ENCODE data around the gene HASPIN. TPM values are rescaled to one million over a fixed set of nuclear protein-coding genes. Genes with fewer than 3 reads are reported as not detected.

Gene HASPIN
- total and polyA plus RNA-seq, 2 experiments from 2014 or later = 6.1 to 35.1 TPM

DNA sequence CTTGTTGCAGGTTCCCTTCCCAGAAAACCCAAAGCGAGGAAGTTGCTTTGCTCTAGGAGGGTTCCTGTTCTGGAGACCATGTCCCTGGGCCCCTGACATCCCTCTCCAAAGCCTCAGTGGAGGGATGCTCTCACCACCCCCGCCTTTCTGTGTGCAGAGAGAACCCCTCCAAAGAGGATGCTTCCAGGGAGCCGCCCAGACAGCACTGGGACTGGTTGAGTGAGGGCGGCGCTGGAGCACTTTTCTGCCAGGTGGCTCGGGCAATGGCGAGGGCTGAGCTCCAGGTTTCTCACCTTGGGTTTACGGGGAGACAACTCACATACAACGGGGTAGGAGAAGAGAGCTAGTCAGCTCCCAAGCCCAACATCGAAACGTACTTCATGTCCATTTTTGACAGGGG lies 47.8 kb upstream of the HASPIN start:
- no peaks in the 10 kb centered on the region for H4K20me1 ChIP-seq (replicated peaks; ENCODE audit: insufficient read depth)
- no peaks in the 10 kb centered on the region for H3K4me1 ChIP-seq (ENCODE audit: insufficient read depth)
- no peaks in the 10 kb centered on the region for H3K9me3 Mint-ChIP-seq
- no peaks in the 10 kb centered on the region for H3K36me3 ChIP-seq (ENCODE audit: insufficient read depth)
- H3K9me2 ChIP-seq (ENCODE audit: insufficient read depth) = no peaks in the 10 kb centered on the region
- DNase-seq (ENCODE audit: low spot score) = no peak
- H3K36me3 Mint-ChIP-seq (ENCODE audit: low read depth) = 0 out of 3 replicates have a peak, but pooled peaks cover 4% of the 10 kb centered on the region
- H3K27me3 ChIP-seq (ENCODE audit: insufficient read depth) = no peaks in the 10 kb centered on the region
- no peak overlapping the region for H3K4me3 Mint-ChIP-seq
- 0 out of 2 replicates have a peak, but pooled peaks cover 6% of the 10 kb centered on the region for H3F3A ChIP-seq (replicated peaks; ENCODE audit: low read depth)
- peaks cover 2% of the 10 kb centered on the region for H3K27me3 Mint-ChIP-seq (ENCODE audit: insufficient read depth, low read depth, poor library complexity)
- no peak overlapping the region for H3K4me2 ChIP-seq
- no peak for ATAC-seq
- TF ChIP-seq CREB1 (CRISPR knock-in tag; IDR thresholded peaks at IDR 0.05; ENCODE audit: low read depth) = no peak
- no peak for TF ChIP-seq EZH2phosphoT487 (IDR thresholded peaks at IDR 0.05; ENCODE audit: unreplicated experiment)
- TF ChIP-seq, protein P1, sequence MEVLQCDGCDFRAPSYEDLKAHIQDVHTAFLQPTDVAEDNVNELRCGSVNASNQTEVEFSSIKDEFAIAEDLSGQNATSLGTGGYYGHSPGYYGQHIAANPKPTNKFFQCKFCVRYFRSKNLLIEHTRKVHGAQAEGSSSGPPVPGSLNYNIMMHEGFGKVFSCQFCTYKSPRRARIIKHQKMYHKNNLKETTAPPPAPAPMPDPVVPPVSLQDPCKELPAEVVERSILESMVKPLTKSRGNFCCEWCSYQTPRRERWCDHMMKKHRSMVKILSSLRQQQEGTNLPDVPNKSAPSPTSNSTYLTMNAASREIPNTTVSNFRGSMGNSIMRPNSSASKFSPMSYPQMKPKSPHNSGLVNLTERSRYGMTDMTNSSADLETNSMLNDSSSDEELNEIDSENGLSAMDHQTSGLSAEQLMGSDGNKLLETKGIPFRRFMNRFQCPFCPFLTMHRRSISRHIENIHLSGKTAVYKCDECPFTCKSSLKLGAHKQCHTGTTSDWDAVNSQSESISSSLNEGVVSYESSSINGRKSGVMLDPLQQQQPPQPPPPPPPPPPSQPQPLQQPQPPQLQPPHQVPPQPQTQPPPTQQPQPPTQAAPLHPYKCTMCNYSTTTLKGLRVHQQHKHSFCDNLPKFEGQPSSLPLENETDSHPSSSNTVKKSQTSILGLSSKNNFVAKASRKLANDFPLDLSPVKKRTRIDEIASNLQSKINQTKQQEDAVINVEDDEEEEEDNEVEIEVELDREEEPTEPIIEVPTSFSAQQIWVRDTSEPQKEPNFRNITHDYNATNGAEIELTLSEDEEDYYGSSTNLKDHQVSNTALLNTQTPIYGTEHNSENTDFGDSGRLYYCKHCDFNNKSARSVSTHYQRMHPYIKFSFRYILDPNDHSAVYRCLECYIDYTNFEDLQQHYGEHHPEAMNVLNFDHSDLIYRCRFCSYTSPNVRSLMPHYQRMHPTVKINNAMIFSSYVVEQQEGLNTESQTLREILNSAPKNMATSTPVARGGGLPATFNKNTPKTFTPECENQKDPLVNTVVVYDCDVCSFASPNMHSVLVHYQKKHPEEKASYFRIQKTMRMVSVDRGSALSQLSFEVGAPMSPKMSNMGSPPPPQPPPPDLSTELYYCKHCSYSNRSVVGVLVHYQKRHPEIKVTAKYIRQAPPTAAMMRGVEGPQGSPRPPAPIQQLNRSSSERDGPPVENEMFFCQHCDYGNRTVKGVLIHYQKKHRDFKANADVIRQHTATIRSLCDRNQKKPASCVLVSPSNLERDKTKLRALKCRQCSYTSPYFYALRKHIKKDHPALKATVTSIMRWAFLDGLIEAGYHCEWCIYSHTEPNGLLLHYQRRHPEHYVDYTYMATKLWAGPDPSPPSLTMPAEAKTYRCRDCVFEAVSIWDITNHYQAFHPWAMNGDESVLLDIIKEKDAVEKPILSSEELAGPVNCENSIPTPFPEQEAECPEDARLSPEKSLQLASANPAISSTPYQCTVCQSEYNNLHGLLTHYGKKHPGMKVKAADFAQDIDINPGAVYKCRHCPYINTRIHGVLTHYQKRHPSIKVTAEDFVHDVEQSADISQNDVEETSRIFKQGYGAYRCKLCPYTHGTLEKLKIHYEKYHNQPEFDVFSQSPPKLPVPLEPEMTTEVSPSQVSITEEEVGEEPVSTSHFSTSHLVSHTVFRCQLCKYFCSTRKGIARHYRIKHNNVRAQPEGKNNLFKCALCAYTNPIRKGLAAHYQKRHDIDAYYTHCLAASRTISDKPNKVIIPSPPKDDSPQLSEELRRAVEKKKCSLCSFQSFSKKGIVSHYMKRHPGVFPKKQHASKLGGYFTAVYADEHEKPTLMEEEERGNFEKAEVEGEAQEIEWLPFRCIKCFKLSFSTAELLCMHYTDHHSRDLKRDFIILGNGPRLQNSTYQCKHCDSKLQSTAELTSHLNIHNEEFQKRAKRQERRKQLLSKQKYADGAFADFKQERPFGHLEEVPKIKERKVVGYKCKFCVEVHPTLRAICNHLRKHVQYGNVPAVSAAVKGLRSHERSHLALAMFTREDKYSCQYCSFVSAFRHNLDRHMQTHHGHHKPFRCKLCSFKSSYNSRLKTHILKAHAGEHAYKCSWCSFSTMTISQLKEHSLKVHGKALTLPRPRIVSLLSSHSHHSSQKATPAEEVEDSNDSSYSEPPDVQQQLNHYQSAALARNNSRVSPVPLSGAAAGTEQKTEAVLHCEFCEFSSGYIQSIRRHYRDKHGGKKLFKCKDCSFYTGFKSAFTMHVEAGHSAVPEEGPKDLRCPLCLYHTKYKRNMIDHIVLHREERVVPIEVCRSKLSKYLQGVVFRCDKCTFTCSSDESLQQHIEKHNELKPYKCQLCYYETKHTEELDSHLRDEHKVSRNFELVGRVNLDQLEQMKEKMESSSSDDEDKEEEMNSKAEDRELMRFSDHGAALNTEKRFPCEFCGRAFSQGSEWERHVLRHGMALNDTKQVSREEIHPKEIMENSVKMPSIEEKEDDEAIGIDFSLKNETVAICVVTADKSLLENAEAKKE (CRISPR knock-in tag; IDR thresholded peaks at IDR 0.05) = no peak
- no peak for TF ChIP-seq ZNF331 (CRISPR knock-in tag; IDR thresholded peaks at IDR 0.05; ENCODE audit: low read depth)
- no peak for TF ChIP-seq ETS1 (IDR thresholded peaks at IDR 0.05)
- TF ChIP-seq, protein P2, sequence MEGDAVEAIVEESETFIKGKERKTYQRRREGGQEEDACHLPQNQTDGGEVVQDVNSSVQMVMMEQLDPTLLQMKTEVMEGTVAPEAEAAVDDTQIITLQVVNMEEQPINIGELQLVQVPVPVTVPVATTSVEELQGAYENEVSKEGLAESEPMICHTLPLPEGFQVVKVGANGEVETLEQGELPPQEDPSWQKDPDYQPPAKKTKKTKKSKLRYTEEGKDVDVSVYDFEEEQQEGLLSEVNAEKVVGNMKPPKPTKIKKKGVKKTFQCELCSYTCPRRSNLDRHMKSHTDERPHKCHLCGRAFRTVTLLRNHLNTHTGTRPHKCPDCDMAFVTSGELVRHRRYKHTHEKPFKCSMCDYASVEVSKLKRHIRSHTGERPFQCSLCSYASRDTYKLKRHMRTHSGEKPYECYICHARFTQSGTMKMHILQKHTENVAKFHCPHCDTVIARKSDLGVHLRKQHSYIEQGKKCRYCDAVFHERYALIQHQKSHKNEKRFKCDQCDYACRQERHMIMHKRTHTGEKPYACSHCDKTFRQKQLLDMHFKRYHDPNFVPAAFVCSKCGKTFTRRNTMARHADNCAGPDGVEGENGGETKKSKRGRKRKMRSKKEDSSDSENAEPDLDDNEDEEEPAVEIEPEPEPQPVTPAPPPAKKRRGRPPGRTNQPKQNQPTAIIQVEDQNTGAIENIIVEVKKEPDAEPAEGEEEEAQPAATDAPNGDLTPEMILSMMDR (conservative IDR thresholded peaks at IDR 0.05; ENCODE audit: low read depth in 2 of 2) = no peak
- TF ChIP-seq ZNF114 (CRISPR knock-in tag; IDR thresholded peaks at IDR 0.05) = no peak
- no peak for TF ChIP-seq NANOG (IDR thresholded peaks at IDR 0.05; ENCODE audit: borderline replicate concordance)
- TF ChIP-seq JUNB (IDR thresholded peaks at IDR 0.05; ENCODE audit: unreplicated experiment) = no peak
- no peak for TF ChIP-seq STAT1 (IDR thresholded peaks at IDR 0.05; ENCODE audit: unreplicated experiment)
- TF ChIP-seq POLR2AphosphoS5 (IDR thresholded peaks at IDR 0.05; ENCODE audit: low read depth) = no peak
- no peak for TF ChIP-seq EZH2 (IDR thresholded peaks at IDR 0.05; ENCODE audit: low read depth, unreplicated experiment)
- no peak for TF ChIP-seq REST (IDR thresholded peaks at IDR 0.05; ENCODE audit: unreplicated experiment)
- H2AFZ ChIP-seq = no peak overlapping the region
- H3K4me1 Mint-ChIP-seq = peaks cover 13% of the 10 kb centered on the region
- peaks cover under 1% of the 10 kb centered on the region; the same call in 1 of the 2 replicates for H3K79me2 ChIP-seq (replicated peaks; ENCODE audit: insufficient read depth)
- H3K27ac ChIP-seq (ENCODE audit: low read depth) = no peak overlapping the region
- H3K27ac Mint-ChIP-seq = no peak overlapping the region
- H3K4me3 ChIP-seq = no peak overlapping the region

Data from GM23338 (cell line).